HK-2 (cell line): ENCODE results near the gene ANGPTL1.

ENCODE experiments used
- DNase-seq: peaks from one replicate; pipeline ENCODE4 v3.0.0-alpha.2; 2018; ENCODE audit not compliant: unreplicated experiment

The ANGPTL1 gene, protein sequence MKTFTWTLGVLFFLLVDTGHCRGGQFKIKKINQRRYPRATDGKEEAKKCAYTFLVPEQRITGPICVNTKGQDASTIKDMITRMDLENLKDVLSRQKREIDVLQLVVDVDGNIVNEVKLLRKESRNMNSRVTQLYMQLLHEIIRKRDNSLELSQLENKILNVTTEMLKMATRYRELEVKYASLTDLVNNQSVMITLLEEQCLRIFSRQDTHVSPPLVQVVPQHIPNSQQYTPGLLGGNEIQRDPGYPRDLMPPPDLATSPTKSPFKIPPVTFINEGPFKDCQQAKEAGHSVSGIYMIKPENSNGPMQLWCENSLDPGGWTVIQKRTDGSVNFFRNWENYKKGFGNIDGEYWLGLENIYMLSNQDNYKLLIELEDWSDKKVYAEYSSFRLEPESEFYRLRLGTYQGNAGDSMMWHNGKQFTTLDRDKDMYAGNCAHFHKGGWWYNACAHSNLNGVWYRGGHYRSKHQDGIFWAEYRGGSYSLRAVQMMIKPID

DNA sequence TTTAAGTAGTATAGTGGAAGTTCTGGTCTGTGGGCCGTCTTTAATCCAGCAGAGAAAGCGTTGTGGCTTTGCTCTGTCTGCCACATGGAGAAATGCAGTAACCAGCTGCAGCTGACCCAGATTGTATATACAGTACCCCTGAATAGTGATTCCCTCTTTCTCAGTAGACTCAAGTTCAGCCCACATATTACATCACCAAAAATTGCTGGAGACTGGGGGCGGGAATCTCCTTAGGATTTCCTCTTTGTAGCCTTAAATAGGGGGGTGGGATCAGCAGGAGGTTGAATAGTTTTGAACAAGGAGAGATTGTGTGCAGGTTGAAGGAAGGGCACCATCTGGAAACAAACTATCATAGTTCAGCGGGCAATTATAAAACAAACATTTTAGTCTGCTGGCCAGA, at the start of gene ANGPTL1:
ANGPTL1 (minus strand) TSS at position 134 of the 400 bp plus-strand sequence. CDS start 5,301 bp downstream, outside the sequence.
- DNase-seq, result no peak

DNA sequence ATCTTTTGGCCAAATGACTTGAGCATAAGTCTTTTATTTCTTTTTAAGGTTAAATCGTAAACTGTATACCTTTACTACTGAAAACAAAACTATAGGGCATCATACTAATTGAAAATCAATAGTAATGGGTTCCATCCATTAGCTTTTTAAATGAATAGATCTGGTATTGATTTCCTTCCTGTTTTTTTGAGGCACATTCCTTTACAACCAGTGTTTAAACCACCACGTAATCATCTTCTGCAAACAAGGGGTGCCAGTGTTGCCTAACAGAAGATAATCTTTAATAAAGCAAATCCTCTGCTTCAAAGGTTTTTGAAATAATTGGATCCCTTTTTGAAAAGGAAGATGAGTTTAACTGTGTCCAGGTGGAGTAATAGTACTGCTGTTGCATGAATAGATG, 48.7 kb upstream of the ANGPTL1 start:
- no peak for DNase-seq

DNA sequence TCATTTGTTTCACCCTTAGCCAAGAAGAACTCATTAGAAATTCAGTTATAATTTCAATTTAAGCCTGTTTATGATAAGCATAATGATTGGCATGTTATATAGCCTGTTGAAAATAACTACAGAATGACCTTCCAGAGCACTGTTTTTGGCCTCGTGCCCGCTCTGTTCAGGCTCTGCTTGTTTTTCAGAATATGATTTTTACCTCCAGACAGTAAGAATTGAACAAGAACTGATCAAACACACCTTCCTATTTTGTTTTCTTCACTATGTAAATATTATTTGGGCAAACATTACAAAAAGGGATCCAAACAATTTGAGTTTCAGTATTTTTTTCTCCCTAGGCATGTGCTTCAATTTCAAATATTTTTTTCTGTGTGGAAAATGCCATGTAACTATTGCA, 48.1 kb upstream of the ANGPTL1 start:
- no peak for DNase-seq

DNA sequence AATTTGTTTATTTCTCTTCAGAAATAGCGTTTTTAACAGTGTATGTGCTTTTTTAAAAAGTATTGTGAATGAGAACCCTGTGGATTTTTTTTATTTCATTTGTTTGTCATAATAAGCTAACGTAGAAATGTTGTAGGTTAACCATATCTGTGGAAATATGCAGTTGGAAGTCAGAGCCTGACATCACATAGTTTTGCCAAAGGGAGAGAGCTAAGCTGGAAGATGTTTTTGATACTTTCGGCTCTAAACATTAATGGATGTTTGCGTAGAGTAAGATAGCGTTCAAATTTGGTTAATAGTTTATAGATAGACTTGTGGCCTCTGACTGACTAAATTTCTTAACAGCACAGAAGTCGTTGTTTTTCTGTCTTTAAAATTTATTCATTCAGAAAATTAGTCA, 47.4 kb upstream of the ANGPTL1 start:
- DNase-seq, result no peak

DNA sequence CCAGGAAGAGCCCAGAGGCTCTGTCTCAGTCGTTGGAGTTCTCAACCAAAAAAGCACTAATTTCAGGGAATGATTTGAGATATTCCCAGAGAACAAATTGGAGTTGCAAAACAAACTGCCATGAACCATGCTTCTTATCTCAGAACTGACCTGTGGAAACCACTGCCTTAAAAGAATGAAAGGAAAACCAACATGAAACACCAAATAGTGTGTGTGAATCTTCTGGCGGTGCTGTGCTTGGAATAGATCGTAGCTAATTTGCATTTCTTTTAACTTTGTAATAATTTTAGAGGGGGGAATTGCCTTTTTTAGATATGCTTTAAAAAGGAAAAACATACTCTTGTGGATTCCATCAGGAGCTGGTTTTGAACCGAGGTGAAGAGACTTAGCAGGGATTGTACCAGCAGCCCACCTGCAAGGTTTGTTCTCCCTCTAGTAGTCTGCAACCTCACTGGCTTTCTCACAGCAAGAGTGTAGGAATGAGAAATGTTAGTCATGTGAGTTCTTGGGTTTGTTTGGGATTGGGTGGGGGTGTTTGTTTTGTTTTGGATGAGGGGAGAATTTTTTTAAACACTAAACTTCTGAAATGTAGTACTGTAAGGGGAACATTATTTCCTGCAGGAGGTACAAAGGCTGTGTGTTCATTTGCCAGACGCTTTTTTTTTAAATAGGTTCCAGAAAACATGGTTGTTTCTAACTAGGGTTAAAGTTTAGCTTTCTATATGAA, 45.7 kb upstream of the ANGPTL1 start:
- DNase-seq, result no peak

DNA sequence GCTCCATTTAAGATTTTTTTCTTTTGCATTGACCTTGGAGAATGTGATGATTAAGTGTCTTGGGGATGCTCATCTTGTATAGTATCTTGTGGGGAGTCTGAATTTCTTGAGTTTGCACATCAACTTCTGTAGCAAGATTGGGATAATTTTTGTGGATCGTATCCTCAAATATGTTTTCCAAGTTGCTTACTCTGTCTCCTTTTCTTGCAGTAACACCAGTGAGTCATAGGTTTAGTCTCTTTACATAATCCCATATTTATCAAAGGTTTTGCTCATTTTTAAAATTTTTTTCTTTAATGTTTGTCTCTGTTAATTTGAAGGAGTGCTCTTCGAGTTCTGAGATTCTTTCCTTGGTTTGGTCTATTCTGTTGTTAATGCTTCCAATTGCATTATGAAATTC, 41.7 kb upstream of the ANGPTL1 start:
- no peak for DNase-seq

DNA sequence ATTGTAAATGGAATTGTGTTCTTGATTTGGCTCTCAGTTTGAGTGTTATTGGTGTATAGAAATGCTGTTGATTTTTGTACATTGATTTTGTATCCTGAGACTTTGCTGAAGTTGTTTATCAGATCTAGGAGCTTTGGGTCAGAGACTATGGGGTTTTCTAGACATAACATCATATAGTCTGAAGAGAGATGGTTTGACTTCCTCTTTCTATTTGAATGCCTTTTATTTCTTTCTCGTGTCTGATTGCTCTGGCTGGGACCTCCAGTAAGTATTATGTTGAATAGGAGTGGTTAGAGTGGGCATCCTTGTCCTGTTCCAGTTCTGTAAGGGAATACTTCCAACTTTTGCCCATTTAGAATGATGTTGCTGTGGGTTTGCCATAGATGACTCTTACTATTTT, 39.1 kb upstream of the ANGPTL1 start:
- no peak for DNase-seq

DNA sequence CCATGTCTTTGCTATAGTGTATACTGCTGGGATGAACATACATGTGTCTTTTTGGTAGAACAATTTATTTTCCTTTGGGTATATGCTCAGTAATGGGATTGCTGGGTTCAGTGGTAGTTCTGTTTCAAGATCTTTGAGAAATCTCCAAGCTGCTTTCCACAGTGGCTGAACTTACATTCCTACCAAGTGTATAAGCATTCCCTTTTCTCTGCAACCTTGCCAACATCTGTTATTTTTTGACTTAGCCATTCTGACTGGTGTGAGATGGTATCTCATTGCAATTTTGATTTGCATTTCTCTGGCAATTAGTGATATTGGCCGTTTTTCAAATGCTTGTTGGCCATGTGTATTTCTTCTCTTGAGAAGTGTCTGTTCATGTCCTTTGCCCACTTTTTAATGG, 37.5 kb upstream of the ANGPTL1 start:
- no peak for DNase-seq

DNA sequence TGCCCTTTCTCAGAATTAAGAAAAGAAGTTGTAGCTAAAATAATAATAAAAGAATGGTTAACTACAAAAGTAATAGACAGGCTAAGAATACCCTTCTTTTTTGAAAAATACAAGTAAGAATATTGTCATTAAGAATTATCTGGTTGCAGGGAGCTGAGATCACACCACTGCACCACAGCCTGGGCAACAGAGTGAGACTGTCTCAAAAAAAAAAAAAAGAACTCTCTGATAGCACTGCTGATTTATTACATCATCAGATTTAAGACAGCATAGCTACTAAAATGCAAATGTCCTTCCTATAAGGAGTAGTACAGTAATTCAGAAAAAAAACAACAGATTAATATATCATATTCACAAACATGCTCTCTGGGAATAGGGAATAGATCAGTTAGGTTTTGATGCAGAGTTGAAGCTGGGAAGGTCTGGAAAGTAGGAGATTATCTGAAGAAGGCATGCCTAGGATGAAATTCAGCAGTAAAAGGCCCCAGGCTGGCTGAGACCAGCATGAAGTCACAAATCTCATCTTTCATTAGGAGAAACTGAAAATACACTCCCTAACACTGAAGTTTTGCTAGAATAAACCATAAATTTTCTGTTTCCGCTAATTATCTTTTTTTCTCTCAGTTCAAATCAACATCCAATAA, 30.7 kb upstream of the ANGPTL1 start:
- no peak for DNase-seq

DNA sequence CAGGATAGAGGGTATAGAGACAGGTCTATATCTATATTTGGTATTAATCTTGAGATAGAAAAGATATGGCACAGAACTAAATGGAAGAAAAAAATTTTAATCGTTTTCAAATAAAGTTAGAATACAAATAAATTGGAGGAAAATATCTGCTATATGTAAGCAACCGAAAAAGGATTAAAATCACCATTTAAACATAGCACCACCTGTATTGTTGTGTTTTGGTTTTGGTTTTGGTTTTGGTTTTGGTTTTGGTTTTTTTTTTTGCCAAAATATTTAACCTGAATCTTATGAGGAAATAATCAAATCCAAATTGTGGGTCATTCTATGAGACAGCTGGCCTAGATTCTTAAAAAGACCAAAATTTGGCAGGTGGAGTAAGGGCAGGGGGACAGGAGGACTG, 28.5 kb upstream of the ANGPTL1 start:
- DNase-seq, result no peak

DNA sequence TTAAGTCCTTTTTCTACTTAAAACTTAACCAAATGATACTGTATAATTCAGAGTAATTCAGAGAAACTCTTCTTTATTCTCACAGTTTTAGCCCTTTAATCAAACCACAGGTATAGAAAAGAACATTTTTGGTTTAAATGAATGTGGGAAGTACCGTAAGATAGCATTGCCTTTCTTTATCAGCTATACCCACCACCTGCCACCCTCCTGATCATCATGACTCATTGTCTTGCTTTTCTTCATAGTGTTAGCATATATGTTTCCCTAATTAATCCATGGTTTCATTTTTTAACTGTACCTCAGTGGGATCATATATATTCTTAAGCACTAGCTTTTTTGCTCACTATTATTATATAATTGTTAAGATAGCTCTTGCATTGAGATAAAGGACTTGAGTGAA, 27.5 kb upstream of the ANGPTL1 start:
- DNase-seq, result no peak

DNA sequence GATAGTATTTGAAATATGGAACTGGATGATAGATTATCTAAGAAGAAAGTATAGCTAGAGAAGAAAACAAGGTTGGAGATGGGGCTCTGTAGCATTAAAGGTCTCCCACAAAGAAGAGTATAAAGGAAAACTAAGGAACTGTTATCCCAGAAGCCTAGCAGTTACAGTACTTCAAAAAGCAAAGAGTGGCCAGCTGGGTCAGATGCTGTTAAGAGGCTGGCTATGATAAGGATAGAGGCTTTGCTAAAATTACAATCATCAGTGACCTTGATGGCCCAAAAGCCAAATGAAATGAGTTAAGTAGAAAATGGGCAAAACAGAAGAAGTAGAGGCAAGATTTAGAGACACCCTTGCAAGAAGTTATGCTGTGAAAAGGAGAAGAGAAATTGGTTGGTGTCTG, 25.1 kb upstream of the ANGPTL1 start:
- no peak for DNase-seq

DNA sequence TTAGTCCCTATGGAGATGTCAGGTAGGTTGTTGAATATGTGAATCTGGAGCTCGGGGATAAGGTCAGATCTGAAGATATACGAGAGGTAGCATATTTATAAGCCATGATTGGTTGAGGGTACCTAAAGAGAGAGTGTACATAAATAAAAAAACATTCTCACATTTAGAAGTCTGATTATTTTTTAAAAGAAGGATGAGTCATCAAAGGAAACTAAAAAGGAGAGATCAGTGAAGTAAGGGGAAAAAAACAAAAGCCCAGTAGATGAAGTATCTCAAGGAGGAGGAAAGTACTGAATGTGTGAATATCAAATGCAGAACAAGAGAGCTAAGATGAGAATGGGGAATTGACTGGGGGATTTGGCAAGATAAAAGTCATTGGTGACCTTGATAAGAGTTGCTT, 15.7 kb upstream of the ANGPTL1 start:
- DNase-seq, result no peak

DNA sequence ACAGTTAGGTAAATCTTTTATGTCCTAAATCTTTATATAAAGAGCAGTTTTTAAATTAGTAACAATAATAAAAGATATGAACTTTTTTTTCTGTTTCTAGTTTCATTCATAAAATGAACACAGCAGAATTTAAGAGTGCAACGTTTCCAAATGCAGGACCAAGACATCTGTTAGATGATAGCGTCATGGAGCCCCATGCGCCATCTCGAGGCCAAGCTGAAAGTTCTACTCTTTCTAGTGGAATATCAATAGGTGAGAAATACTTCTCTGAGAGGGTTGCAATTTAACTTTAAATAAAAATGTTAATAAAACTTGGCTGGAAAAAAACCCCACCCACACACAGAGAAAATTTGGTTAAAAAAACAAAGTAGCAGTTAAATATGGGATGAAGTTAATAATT, 15.0 kb upstream of the ANGPTL1 start:
- no peak for DNase-seq

DNA sequence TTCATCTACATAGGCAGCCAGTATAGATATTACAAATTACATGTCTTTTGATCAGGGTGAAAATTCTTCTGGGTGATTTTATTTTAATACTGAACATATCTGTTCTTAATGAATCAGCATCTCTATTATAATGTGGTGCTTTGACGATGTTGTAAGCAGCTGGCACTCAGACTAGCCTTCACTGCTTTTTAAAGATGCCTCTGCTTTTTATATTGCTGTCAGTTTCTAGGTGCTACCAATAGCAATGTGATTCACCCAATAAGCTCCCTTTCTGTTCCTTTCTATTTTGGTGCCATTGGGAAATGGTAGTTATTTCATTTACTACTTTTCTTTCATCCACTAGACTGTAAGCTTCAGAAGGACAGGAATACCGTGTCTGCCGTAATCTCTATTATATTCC, 11.1 kb upstream of the ANGPTL1 start:
- no peak for DNase-seq

DNA sequence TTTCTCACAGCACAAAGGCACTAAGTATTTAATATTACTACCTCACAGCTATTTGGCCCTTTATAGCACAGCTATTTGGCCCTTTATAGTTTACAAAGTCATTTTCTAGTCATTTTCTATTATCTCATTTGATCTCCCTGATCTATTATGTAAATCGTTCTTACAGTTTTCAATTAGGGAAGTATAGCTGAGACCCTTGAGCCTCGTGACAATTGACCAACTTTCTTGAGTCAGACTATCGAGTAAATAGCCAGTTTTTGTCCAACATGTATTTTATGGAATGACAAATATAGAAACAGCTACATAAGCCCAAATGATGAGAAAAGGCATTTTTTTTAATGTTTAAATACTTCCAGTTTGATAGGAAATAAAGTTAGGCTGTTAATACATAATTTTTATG, 7.0 kb upstream of the ANGPTL1 start:
- DNase-seq, result no peak

DNA sequence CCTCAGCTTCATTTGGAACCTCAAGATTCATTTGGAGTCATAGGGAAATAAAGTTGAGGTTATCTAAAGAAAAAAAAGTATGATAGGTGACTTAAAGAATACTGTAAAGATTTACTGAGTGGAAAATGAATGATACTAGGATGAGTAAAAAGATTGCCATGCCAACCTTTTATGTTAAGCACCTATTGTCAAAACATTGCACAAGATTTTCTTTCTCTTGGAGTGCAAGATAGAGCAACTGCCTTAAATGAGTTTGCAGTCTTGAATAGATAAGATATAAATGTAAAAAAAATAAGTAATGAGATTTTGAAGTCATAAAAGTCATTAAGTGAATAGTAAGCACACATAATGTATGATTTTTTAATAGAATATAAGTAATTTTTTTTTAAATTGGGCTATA, 5.1 kb upstream of the ANGPTL1 start:
- DNase-seq, result no peak

DNA sequence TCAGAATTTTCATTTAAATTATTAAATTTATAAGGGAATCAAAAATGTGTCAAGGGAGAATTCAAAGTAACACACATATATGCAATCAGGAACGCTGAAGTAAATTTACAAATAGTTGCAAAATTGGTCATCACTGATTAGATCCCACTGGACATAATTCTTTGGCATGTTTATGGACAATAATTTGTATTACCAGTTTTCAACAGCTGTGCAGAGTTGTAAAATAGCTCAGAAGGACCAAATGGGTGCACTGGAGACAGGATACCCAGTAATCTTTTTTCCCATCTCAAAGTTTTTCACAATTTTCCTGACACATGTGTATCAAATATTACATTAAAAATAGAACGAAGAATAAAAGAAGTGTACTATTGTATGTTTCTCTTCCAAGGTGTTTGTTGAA, 4.1 kb upstream of the ANGPTL1 start:
- DNase-seq, result no peak

DNA sequence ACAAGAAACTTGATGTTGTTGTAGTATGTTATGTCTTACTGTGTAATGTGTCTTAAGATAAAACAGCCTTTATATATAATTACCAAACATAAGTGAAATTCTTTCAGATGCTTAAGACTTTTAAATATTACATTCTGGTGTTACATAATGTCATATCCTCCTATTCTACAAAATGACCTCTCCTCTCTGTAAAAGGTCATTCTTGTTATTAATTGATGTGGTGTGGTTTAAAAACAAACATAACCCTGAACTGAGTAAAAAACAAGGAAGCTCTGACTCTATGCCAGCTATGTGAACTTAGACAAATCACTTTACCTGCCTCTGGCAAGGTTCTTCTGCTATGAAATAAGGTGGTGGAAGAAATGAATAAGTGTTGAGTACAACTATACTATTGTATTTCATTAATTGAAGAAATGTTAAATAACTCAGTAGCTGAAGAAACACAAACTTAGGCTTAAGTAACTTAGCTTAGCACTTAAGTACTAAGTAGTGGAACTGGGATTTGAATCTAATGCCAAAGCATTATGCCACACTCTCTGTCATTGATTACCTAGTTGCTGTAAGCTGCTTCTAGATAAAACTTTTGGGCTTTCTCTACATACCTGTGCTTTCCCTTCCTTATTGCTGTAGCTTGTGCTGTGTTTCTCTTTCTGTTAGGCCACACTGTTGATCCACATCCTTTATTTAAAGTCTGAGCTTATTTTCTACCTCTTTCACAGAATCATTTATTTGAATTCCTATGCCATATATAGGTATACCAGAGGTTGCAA, 859 bp upstream of the ANGPTL1 start:
- no peak for DNase-seq

DNA sequence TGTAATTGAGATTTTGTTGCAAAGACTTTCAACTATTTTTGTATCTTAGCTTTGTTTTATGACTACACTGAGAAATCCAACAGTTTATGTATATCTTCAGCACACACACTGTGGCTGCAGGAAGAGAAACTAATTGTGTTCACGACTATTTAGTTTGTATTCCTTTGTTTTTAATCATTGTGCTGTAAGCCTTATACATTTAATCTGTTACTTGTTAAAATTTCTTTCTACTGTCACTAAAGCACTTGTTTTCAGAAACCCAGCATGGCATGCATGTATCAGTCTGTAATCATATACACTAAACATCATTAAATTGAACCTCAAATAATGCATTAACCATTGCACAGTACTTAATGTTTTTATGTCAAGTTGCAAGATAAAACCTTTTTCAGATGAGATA, 656 bp downstream of the ANGPTL1 start:
- DNase-seq, result no peak

DNA sequence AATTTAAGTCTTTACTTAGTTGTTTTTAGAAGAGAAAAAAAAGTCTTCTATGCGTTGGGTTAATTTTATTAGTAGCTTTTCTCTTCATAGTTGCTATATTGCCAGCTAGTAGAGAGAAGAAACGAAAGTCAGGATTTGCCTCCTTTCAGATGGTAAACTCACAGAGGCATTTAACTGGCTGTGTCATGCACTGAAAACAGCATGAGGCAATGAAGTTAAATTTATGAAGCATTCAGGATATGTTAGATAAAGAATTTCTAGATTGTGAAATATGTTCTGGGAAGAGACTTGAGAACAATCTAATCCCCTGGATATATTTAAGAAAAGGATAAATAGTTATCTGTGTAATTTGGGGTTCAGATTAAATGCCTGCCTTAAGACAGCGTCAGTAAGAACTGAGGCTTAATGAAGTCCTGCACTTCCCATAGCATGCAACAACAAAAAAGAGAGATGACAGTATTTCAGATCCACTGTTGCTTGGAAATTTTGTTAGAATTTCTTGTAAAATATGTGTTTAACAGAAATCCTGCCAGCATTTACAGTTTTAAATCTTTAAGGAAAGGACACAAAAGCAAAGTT, 1.7 kb downstream of the ANGPTL1 start:
- no peak for DNase-seq

DNA sequence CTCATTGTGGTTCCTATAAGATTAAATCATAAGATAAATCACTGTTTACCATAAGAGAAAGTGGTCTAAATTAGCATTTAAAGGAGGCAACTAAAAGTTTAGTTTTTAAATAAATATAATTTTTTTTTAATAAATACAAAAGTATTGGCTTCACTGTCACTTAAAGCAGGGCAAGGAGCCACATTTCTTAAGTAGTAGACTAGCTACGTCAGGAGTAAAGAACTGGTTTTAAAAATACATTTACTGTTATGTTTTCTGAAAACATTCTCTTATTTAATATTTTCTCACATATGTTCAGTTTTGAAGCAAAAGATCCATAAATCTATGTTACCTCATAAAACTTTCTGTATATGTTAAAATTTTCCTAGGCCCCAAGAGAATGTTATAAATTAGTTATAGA, 2.2 kb downstream of the ANGPTL1 start:
- no peak for DNase-seq
